Neural cell (in vitro differentiated cells): ENCODE measurements around the gene RILP.

Source experiments
- CTCF ChIP-seq: fragments of 450-650 bp; IDR thresholded peaks from 2 replicates; pipeline ENCODE4 v1.5.1; 2014; ENCODE audit warnings: antibody characterized with exemption, mild to moderate bottlenecking, moderate library complexity; ENCODE audit not compliant: poor library complexity, severe bottlenecking
- EP300 ChIP-seq: fragments of 450-650 bp; conservative IDR thresholded peaks from 2 replicates; pipeline ENCODE4 v1.6.1; 2014; ENCODE audit warnings: antibody characterized with exemption, mild to moderate bottlenecking, moderate library complexity; ENCODE audit not compliant: poor library complexity, severe bottlenecking
- EZH2 ChIP-seq: fragments of 200-600, 300-800 bp; shearing (Covaris generic), sonication (generic); IDR thresholded peaks from 2 replicates; pipeline ENCODE4 v1.6.1; 2014; ENCODE audit warnings: antibody characterized with exemption, low read length, borderline replicate concordance, mild to moderate bottlenecking; ENCODE audit not compliant: insufficient read depth, poor library complexity, severe bottlenecking
- RAD21 ChIP-seq: fragments of 450-650 bp; conservative IDR thresholded peaks from 2 replicates; pipeline ENCODE4 v1.6.1; 2014; ENCODE audit warnings: antibody characterized with exemption, mild to moderate bottlenecking, moderate library complexity
- TAF1 ChIP-seq: IDR thresholded peaks from 2 replicates; pipeline ENCODE4 v1.6.1; 2012; ENCODE audit warnings: low read depth

- TF ChIP-seq CTCF (no peak), EP300 (no peak), EZH2 (no peak), TAF1 (no peak), RAD21 (no peak)
Observed at GRCh38 chr17:1616101-1616500, 33.6 kb downstream of the RILP start.
